Measurements from ENCODE around the gene DIP2B. TPM values are rescaled to one million over a fixed set of nuclear protein-coding genes. Genes with fewer than 3 reads are reported as not detected.
"Not testable (repeated sequence)": the region's sequence is repeated elsewhere in the genome, so short reads cannot be mapped to it uniquely, and the experiment has no call there.

Gene DIP2B
- total RNA-seq, 2 experiments from 2014 or later, result 21.4 to 22.5 TPM

DNA sequence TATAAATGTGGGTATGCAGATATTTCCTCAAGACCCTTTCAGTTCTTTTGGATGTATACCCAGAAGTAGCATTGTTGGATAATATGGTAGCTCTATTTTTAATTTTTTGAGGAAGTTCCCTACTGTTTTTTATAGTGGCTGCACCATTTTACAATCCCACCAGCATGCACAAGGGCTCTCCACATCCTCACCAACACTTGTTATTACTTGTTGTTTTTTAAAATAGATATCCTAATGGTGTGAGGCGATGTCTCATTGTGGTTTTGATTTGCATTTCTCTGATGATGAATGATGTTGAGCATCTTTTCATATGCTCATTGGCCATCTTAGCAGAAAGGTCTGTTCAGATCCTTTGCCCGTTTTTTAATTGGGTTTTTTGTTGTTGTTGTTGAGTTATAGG, 47.1 kb downstream of the DIP2B start:
- no peak overlapping the region for H3K27ac Mint-ChIP-seq
- DNase-seq, result no peak
- peaks cover 4% of the 10 kb centered on the region for H3K9me3 Mint-ChIP-seq
- no peak overlapping the region for H3K4me3 Mint-ChIP-seq
- H3K36me3 Mint-ChIP-seq, result peaks cover 28% of the 10 kb centered on the region
- H3K27me3 Mint-ChIP-seq, result no peaks in the 10 kb centered on the region
- peaks cover 49% of the 10 kb centered on the region for H3K4me1 Mint-ChIP-seq

DNA sequence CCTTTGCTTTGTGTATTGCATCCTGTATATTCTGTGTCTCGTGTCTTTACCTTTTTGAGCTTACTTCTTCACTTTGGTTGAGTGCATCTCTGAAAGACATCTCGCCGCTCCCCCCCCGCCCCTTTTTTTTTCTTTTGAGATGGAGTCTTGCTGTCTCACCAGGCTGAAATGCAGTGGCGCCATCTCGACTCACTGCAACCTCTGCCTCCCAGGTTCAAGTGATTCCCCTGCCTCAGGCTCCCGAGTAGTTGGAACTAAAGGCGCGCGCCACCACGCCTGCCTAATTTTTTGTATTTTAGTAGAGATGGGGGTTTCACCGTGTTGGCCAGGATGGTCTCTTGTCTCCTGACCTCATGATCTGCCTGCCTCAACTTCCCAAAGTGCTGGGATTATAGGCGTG, 49.9 kb downstream of the DIP2B start:
- peak overlapping the region; percentile 91 for H3K27ac Mint-ChIP-seq

DNA sequence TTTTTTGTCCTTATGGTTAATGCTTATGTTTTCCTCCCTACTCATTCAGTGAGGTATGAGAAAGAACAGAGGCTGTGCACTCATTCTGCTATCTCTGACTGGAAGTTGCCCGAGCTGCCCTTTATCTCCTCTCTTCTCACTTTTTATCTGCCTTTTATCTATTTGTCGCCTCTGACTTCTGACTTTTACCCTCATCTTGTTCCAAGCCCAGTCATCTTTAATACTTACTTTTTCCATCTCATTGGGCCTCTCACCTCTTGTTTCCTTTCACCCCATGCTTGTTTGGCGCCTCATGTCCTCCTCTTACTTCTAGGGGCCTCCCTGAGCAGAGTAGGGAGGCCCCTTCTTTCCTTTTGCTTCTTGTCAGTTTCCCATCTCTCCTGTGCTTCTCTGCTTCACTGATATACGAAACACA, 50.7 kb downstream of the DIP2B start:
- peaks cover 4% of the 10 kb centered on the region for H3K9me3 Mint-ChIP-seq
- H3K36me3 Mint-ChIP-seq, result peaks cover 36% of the 10 kb centered on the region
- H3K27me3 Mint-ChIP-seq, result no peaks in the 10 kb centered on the region
- peak overlapping the region; percentile 91 for H3K27ac Mint-ChIP-seq
- peaks cover 49% of the 10 kb centered on the region for H3K4me1 Mint-ChIP-seq
- peak; percentile 42 for DNase-seq
- H3K4me3 Mint-ChIP-seq, result peak overlapping the region; percentile 49

More for the DNA sequence above, 49.9 kb downstream of the DIP2B start:
- no peaks in the 10 kb centered on the region for H3K27me3 Mint-ChIP-seq
- H3K4me1 Mint-ChIP-seq, result peaks cover 54% of the 10 kb centered on the region
- H3K36me3 Mint-ChIP-seq, result peaks cover 36% of the 10 kb centered on the region
- H3K9me3 Mint-ChIP-seq, result peaks cover 4% of the 10 kb centered on the region
- no peak overlapping the region for H3K4me3 Mint-ChIP-seq
- DNase-seq, result no peak

DNA sequence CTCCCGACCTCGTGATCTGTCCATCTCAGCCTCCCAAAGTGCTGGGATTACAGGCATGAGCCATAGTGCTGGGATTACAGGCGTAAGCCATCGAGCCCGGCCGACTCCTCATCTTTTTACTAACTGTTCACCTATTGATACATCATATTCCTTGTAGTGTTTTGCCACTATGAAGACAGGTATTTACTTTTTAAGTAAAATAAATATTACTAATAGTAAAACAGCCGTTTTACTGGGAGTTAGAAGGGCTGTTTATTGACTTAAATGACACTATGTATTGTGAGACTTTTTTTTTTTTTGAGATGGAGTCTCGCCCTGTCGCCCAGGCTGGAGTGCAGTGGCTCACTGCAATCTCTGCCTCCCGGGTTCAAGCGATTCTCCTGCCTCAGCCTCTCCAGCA, 51.5 kb downstream of the DIP2B start:
- Mint-ChIP-seq H3K36me3 (peaks cover 36% of the 10 kb centered on the region), H3K27me3 (no peaks in the 10 kb centered on the region), H3K4me1 (peaks cover 53% of the 10 kb centered on the region), H3K27ac (peak overlapping the region; percentile 91), H3K9me3 (peaks cover 4% of the 10 kb centered on the region), H3K4me3 (no peak overlapping the region)
- no peak for DNase-seq

- not testable (repeated sequence) for H3K27me3 Mint-ChIP-seq, H3K4me3 Mint-ChIP-seq, H3K9me3 Mint-ChIP-seq
- peak overlapping the region; percentile 23 for H3K27ac Mint-ChIP-seq
- peak; percentile 9 for DNase-seq
- peaks cover 51% of the 10 kb centered on the region for H3K4me1 Mint-ChIP-seq
- peaks cover 31% of the 10 kb centered on the region for H3K36me3 Mint-ChIP-seq
These were observed 52.0 kb downstream of the DIP2B start for GRCh38 chr12:50556796-50557195.

DNA sequence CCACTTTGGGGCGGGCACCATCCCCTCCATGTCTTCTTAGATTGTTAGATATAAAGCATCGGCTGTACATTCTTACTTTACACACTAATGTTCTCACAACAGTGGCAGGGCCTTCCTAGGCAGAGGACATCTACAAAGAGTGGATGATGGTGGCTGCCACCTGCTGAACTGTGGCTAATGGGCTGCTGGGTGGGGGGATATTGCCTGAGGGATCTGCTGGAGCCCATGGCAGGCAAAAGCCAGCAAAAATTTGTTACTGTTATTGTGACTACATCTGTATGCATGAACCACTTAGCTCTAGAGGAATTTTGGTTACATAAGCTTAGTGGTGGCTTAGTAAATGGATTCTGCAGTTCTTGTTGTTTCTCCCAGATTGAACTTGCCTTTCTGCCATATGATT, 52.6 kb downstream of the DIP2B start:
- peaks cover 50% of the 10 kb centered on the region for H3K4me1 Mint-ChIP-seq
- H3K27me3 Mint-ChIP-seq, result no peaks in the 10 kb centered on the region
- DNase-seq, result no peak
- H3K36me3 Mint-ChIP-seq, result peaks cover 28% of the 10 kb centered on the region
- no peak overlapping the region for H3K4me3 Mint-ChIP-seq
- H3K9me3 Mint-ChIP-seq, result peaks cover 1% of the 10 kb centered on the region
- H3K27ac Mint-ChIP-seq, result peak overlapping the region; percentile 46

- no peak for DNase-seq
- peaks cover 19% of the 10 kb centered on the region for H3K36me3 Mint-ChIP-seq
- H3K4me1 Mint-ChIP-seq, result peaks cover 56% of the 10 kb centered on the region
- no peak overlapping the region for H3K4me3 Mint-ChIP-seq
- peaks cover 1% of the 10 kb centered on the region for H3K9me3 Mint-ChIP-seq
- no peaks in the 10 kb centered on the region for H3K27me3 Mint-ChIP-seq
- no peak overlapping the region for H3K27ac Mint-ChIP-seq
These were observed 54.2 kb downstream of the DIP2B start for GRCh38 chr12:50558970-50559369.

- H3K27ac Mint-ChIP-seq, result no peak overlapping the region
- no peak overlapping the region for H3K4me3 Mint-ChIP-seq
- peaks cover 52% of the 10 kb centered on the region for H3K4me1 Mint-ChIP-seq
- peaks cover 2% of the 10 kb centered on the region for H3K36me3 Mint-ChIP-seq
- no peak for DNase-seq
- H3K9me3 Mint-ChIP-seq, result no peaks in the 10 kb centered on the region
- H3K27me3 Mint-ChIP-seq, result no peaks in the 10 kb centered on the region
These were observed 58.0 kb downstream of the DIP2B start for GRCh38 chr12:50562520-50563433.

- H3K36me3 Mint-ChIP-seq, result peaks cover 5% of the 10 kb centered on the region
- no peak overlapping the region for H3K27ac Mint-ChIP-seq
- H3K9me3 Mint-ChIP-seq, result no peaks in the 10 kb centered on the region
- no peak overlapping the region for H3K4me3 Mint-ChIP-seq
- H3K4me1 Mint-ChIP-seq, result peaks cover 56% of the 10 kb centered on the region
- H3K27me3 Mint-ChIP-seq, result no peaks in the 10 kb centered on the region
- no peak for DNase-seq
These were observed 58.6 kb downstream of the DIP2B start for GRCh38 chr12:50563434-50563787.

- H3K4me1 Mint-ChIP-seq, result peaks cover 52% of the 10 kb centered on the region
- H3K27ac Mint-ChIP-seq, result no peak overlapping the region
These were observed 59.6 kb downstream of the DIP2B start for GRCh38 chr12:50564237-50564947.

GRCh38 chr12:50564948-50565297, 60.1 kb downstream of the DIP2B start:
- no peak for DNase-seq
- H3K27ac Mint-ChIP-seq, result no peak overlapping the region
- H3K9me3 Mint-ChIP-seq, result no peaks in the 10 kb centered on the region
- H3K4me3 Mint-ChIP-seq, result no peak overlapping the region
- peaks cover 52% of the 10 kb centered on the region for H3K4me1 Mint-ChIP-seq
- no peaks in the 10 kb centered on the region for H3K27me3 Mint-ChIP-seq
- H3K36me3 Mint-ChIP-seq, result peaks cover 4% of the 10 kb centered on the region

More at GRCh38 chr12:50564237-50564947, 59.6 kb downstream of the DIP2B start:
- Mint-ChIP-seq H3K4me3 (no peak overlapping the region), H3K27me3 (no peaks in the 10 kb centered on the region), H3K36me3 (peaks cover 4% of the 10 kb centered on the region), H3K9me3 (no peaks in the 10 kb centered on the region)
- no peak for DNase-seq

GRCh38 chr12:50566066-50566465, 61.3 kb downstream of the DIP2B start:
- Mint-ChIP-seq H3K9me3 (no peaks in the 10 kb centered on the region), H3K27me3 (no peaks in the 10 kb centered on the region), H3K4me1 (peaks cover 52% of the 10 kb centered on the region), H3K4me3 (no peak overlapping the region), H3K27ac (no peak overlapping the region), H3K36me3 (peaks cover 4% of the 10 kb centered on the region)
- no peak for DNase-seq

DNA sequence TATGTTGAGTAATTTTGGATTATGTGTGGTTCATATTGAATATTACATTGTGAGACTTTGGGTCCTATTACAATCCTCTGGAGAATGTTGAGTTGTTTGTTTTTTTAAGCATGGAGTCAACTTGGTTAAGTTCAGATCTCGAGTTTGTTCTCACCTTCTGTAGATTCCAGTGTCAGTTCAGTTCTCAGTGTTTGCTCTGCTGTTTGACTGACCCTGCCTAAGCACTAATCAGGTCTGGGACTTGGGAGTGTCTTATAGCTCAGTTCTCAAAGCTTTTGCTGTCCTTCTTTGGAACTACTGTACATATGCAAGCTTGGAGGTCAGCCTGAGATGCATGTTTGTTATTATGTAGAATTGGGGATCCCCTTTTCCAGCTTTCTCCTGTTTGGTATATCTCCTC, 63.1 kb downstream of the DIP2B start:
- H3K9me3 Mint-ChIP-seq, result no peaks in the 10 kb centered on the region
- H3K27me3 Mint-ChIP-seq, result no peaks in the 10 kb centered on the region
- no peak overlapping the region for H3K27ac Mint-ChIP-seq
- H3K4me3 Mint-ChIP-seq, result no peak overlapping the region
- peaks cover 48% of the 10 kb centered on the region for H3K4me1 Mint-ChIP-seq
- DNase-seq, result no peak
- H3K36me3 Mint-ChIP-seq, result peaks cover 4% of the 10 kb centered on the region

GRCh38 chr12:50568338-50569091, 63.7 kb downstream of the DIP2B start:
- DNase-seq, result no peak
- no peaks in the 10 kb centered on the region for H3K27me3 Mint-ChIP-seq
- no peak overlapping the region for H3K27ac Mint-ChIP-seq
- peaks cover 4% of the 10 kb centered on the region for H3K36me3 Mint-ChIP-seq
- peaks cover 49% of the 10 kb centered on the region for H3K4me1 Mint-ChIP-seq
- no peak overlapping the region for H3K4me3 Mint-ChIP-seq
- no peaks in the 10 kb centered on the region for H3K9me3 Mint-ChIP-seq

DNA sequence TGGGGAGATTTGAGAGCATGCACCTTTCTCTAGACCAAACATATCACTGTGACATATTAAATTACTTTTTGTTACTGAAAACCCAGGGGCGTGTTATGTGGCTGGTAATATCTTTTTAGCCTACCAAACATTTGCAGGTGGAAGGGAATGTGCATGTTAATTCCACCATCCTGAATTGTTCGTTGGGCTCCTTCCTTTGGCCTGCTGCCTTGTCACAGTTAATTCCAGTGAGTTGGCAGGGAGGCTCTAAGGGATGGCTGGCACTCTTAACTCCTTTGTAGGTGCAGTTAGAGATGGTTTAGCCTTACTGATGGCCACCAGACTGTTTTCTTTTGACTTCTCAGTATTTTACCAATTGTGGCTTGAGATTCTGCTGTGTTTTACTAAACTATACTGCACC, 64.5 kb downstream of the DIP2B start:
- Mint-ChIP-seq H3K4me1 (peaks cover 42% of the 10 kb centered on the region), H3K36me3 (peaks cover 4% of the 10 kb centered on the region), H3K9me3 (no peaks in the 10 kb centered on the region), H3K27me3 (no peaks in the 10 kb centered on the region), H3K27ac (no peak overlapping the region), H3K4me3 (no peak overlapping the region)
- no peak for DNase-seq
